Parathyroid adenoma (tissue), 2 donors: ENCODE data around the gene TMTC3.

ENCODE experiments used
- H2AFZ ChIP-seq: fragments of 300-600 bp; sonication (generic); one replicate; pipeline ENCODE4 v1.7.0; 2017; ENCODE audit warnings: antibody characterized with exemption, mild to moderate bottlenecking
- H3K27ac ChIP-seq: fragments of 300-600 bp; sonication (generic); one replicate; pipeline ENCODE4 v1.7.0; 2017
- H3K27me3 ChIP-seq: fragments of 300-600 bp; sonication (generic); one replicate; pipeline ENCODE4 v1.7.0; 2017; ENCODE audit warnings: low read length; ENCODE audit not compliant: control insufficient read depth, insufficient read depth
- H3K36me3 ChIP-seq: fragments of 300-600 bp; sonication (generic); one replicate; pipeline ENCODE4 v1.7.0; 2017; ENCODE audit warnings: low read length; ENCODE audit not compliant: control insufficient read depth, insufficient read depth
- H3K4me1 ChIP-seq: fragments of 300-600 bp; sonication (generic); one replicate; pipeline ENCODE4 v1.7.0; 2017; ENCODE audit warnings: control low read depth
- H3K4me2 ChIP-seq: fragments of 300-600 bp; sonication (generic); one replicate; pipeline ENCODE4 v1.7.0; 2017; ENCODE audit warnings: low read length
- H3K4me3 ChIP-seq: fragments of 300-600 bp; sonication (generic); one replicate; pipeline ENCODE4 v1.7.0; 2017; ENCODE audit warnings: low read depth, low read length
- H3K79me2 ChIP-seq: fragments of 300-600 bp; sonication (generic); one replicate; pipeline ENCODE4 v1.7.0; 2017; ENCODE audit warnings: control low read depth
- H3K9ac ChIP-seq: fragments of 300-600 bp; sonication (generic); one replicate; pipeline ENCODE4 v1.7.0; 2017; ENCODE audit warnings: mild to moderate bottlenecking
- H3K9me3 ChIP-seq: fragments of 300-600 bp; sonication (generic); one replicate; pipeline ENCODE4 v1.7.0; 2017; ENCODE audit warnings: low read length; ENCODE audit not compliant: control insufficient read depth
- TF ChIP-seq, protein P1 (sequence below): fragments of 300-600 bp; sonication (generic); IDR thresholded peaks from one replicate; pipeline ENCODE4 v1.7.0; 2017; ENCODE audit warnings: antibody characterized with exemption, mild to moderate bottlenecking
- donor health status: primary hyperparathyroidism.

The TMTC3 gene

DNA sequence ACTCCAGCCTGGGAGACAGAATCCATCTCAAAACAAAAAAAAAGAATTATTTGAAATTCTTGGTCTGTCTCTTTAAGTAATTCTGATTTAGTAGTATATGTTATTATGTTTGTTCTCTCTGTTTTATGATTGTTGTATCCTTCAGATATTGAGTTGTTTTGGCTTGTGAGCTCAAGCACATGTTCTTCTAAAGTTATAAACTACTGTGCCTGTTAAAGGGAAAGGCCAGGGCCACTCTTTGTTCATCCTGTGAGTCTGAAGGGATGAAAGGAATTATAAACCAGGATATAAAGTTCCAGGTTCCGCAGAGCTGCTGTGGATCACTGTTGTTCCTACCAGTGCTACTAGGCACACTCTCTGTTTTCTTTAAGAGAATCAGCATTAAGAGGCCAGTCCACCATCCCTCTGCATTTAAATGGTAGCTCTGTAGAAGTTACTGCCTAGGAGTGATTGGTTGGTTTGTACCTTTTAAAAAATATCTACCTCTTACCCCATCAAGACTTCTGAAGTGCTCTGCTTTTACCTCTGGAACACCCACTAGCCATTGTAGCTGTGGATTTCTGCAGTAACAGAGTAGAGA lies 14.1 kb downstream of the TMTC3 start:
- Histone ChIP-seq H3K4me1 (no peaks in the 10 kb centered on the region), H3K79me2 (peaks cover 2% of the 10 kb centered on the region), H3K27ac (no peak overlapping the region), H2AFZ (no peak overlapping the region), H3K36me3 (no peaks in the 10 kb centered on the region), H3K4me2 (no peak overlapping the region), H3K4me3 (no peak overlapping the region), H3K27me3 (no peaks in the 10 kb centered on the region), H3K9me3 (no peaks in the 10 kb centered on the region), H3K9ac (no peak overlapping the region)
- TF ChIP-seq, protein P1, sequence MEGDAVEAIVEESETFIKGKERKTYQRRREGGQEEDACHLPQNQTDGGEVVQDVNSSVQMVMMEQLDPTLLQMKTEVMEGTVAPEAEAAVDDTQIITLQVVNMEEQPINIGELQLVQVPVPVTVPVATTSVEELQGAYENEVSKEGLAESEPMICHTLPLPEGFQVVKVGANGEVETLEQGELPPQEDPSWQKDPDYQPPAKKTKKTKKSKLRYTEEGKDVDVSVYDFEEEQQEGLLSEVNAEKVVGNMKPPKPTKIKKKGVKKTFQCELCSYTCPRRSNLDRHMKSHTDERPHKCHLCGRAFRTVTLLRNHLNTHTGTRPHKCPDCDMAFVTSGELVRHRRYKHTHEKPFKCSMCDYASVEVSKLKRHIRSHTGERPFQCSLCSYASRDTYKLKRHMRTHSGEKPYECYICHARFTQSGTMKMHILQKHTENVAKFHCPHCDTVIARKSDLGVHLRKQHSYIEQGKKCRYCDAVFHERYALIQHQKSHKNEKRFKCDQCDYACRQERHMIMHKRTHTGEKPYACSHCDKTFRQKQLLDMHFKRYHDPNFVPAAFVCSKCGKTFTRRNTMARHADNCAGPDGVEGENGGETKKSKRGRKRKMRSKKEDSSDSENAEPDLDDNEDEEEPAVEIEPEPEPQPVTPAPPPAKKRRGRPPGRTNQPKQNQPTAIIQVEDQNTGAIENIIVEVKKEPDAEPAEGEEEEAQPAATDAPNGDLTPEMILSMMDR, result no peak

DNA sequence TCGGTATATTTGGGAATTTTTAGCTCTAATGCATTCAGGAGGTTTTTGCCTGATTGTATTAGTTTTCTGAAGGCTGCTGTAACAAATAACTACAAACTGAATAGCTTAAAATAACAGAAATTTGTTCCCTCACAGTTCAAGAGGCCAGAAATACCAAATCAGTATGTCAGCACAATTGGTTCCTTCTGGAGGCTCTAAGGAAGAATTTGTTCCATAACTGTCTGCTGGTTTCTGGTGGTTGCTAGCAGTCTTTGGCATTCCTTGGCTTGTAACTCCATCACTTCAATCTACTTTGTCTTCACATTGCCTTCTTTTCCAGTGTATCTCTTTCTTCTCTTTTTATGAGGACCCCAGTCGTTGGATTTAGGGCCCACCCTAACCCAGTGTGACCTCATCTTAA lies 21.3 kb downstream of the TMTC3 start:
- no peak overlapping the region for H3K9ac ChIP-seq
- no peak overlapping the region for H3K4me3 ChIP-seq
- no peaks in the 10 kb centered on the region for H3K79me2 ChIP-seq
- H3K36me3 ChIP-seq, result no peaks in the 10 kb centered on the region
- no peaks in the 10 kb centered on the region for H3K9me3 ChIP-seq
- H2AFZ ChIP-seq, result no peak overlapping the region
- H3K27ac ChIP-seq, result no peak overlapping the region
- H3K27me3 ChIP-seq, result no peaks in the 10 kb centered on the region
- H3K4me2 ChIP-seq, result no peak overlapping the region
- H3K4me1 ChIP-seq, result no peaks in the 10 kb centered on the region
- TF ChIP-seq, protein P1, result no peak

DNA sequence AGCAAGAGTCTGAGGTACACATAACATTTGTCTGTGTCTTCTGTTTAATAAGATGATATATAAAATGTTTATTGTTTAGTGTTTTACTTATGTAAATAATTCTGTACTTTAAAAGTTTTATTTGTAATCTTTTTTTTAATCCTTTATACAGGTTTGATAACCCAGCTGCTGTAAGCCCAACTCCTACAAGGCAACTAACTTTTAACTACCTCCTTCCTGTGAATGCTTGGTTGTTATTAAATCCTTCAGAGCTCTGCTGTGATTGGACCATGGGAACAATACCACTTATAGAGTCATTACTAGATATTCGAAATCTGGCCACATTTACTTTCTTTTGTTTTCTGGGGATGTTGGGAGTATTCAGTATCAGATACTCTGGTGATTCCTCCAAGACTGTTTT lies 24.1 kb downstream of the TMTC3 start:
- Histone ChIP-seq H3K4me3 (no peak overlapping the region), H3K4me1 (no peaks in the 10 kb centered on the region), H3K27me3 (no peaks in the 10 kb centered on the region), H3K79me2 (no peaks in the 10 kb centered on the region), H3K9me3 (no peaks in the 10 kb centered on the region), H3K4me2 (no peak overlapping the region), H3K36me3 (no peaks in the 10 kb centered on the region), H3K9ac (no peak overlapping the region), H3K27ac (no peak overlapping the region), H2AFZ (no peak overlapping the region)
- TF ChIP-seq, protein P1, result no peak

DNA sequence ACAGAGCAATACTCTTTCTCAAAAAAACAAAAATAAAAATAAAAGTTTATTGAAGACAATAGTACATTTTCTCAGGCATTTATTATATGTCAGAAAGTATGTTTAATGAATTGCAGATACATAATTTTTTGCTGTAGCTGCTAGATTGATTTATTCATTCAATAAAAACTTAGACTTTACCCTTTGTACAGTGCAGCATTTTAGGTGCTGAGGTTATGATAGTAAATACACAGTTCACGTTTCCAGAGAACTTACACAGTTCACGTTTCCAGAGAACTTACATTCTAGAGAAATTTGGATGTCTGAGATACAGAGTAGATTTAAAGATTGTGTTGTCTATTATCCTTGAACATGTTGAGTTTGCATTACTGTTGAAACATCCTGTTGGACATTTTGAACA lies 25.3 kb downstream of the TMTC3 start:
- Histone ChIP-seq H3K79me2 (no peaks in the 10 kb centered on the region), H3K27me3 (no peaks in the 10 kb centered on the region), H3K4me3 (no peak overlapping the region), H3K27ac (no peak overlapping the region), H2AFZ (no peak overlapping the region), H3K4me2 (no peak overlapping the region), H3K9me3 (no peaks in the 10 kb centered on the region), H3K36me3 (no peaks in the 10 kb centered on the region), H3K4me1 (no peaks in the 10 kb centered on the region), H3K9ac (no peak overlapping the region)
- TF ChIP-seq, protein P1, result no peak

DNA sequence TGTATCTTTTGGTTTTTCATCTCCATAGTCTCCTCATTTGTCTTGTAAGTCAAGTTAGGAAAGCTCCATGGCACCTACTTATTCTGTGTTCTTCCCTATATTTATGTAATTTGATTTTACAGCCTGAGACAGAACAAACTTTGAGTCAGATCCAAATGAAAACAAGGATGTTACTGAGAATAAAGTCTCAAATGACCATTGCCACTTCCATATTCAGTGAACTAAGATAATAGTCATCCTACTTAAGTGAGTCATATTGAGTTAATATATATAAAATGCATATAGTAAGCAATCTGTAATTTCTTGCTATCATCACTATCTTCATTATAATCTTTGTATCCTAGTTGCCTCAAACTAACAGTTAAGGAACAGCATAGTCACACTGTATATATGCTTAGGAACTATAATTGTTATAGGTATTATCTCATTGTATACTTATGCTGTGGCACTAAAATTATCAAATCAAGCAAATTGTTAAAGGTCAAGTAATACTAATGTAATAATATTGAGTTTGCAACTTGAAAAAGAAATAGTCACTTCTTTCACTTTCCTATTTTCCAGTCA lies 30.8 kb downstream of the TMTC3 start:
- Histone ChIP-seq H2AFZ (no peak overlapping the region), H3K36me3 (no peaks in the 10 kb centered on the region), H3K9ac (no peak overlapping the region), H3K4me2 (no peak overlapping the region), H3K4me3 (no peak overlapping the region), H3K27ac (no peak overlapping the region), H3K27me3 (no peaks in the 10 kb centered on the region), H3K4me1 (no peaks in the 10 kb centered on the region), H3K79me2 (no peaks in the 10 kb centered on the region), H3K9me3 (no peaks in the 10 kb centered on the region)
- TF ChIP-seq, protein P1, result no peak
